IMR-90 (cell line): Measurements from ENCODE around the gene GALNT7. TPM values are rescaled to one million over a fixed set of nuclear protein-coding genes. Genes with fewer than 3 reads are reported as not detected.
A peak's percentile ranks its signal among the peaks of the same experiment; 100 is the strongest.

Experiments
- ATAC-seq: fragments of 200-7000 bp; cut with Tn5 transposase; 2 replicates; pipeline ENCODE4 v1.9.1; 2020; ENCODE audit warnings: low read depth, mild to moderate bottlenecking, moderate library complexity
- BruUV-seq: library from RNA; stranded (reverse); fragments of 400-500 nt; replicated peaks from 2 replicates; lab custom pipeline; 2021; lab: Mats Ljungman, UMichigan
- CTCF ChIA-PET: fragments of 300-600 bp; formaldehyde crosslinking; extraction: SDS; loops from one replicate; lab custom pipeline; 2021; ENCODE audit warnings: antibody characterized with exemption; lab: Yijun Ruan, JAX
- POLR2A ChIA-PET: fragments of 300-600 bp; sonication (Branson Sonifier 250); formaldehyde crosslinking; loops from one replicate; lab custom pipeline; 2022; ENCODE audit warnings: antibody characterized with exemption; ENCODE audit not compliant: unreplicated experiment; lab: Charles Lee
- DNase-seq: peaks from one replicate; pipeline ENCODE4 v3.0.0; 2013
- H2AFZ ChIP-seq: replicated peaks from 2 replicates; pipeline ENCODE3; 2013; ENCODE audit warnings: low read length, mild to moderate bottlenecking; ENCODE audit not compliant: poor library complexity
- H2AK5ac ChIP-seq: 2 replicates; pipeline ENCODE4 v1.6.1; 2013; ENCODE audit warnings: low read depth, low read length, inconsistent platforms
- H2AK9ac ChIP-seq: replicated peaks from 2 replicates; pipeline ENCODE3; 2013; ENCODE audit warnings: mild to moderate bottlenecking, low read depth, low read length, moderate library complexity; ENCODE audit not compliant: poor library complexity
- H2BK120ac ChIP-seq: 2 replicates; pipeline ENCODE4 v1.6.1; 2013; ENCODE audit warnings: low read depth, low read length, inconsistent platforms
- H2BK15ac ChIP-seq: 3 replicates; pipeline ENCODE4 v1.6.1; 2013; ENCODE audit warnings: low read depth, low read length, inconsistent platforms
- H2BK20ac ChIP-seq: 2 replicates; pipeline ENCODE4 v1.6.1; 2013; ENCODE audit warnings: low read depth, mild to moderate bottlenecking, inconsistent platforms, low read length, moderate library complexity
- H2BK5ac ChIP-seq: 2 replicates; pipeline ENCODE4 v1.6.1; 2013; ENCODE audit warnings: mild to moderate bottlenecking, low read depth, low read length, inconsistent platforms; ENCODE audit not compliant: poor library complexity, severe bottlenecking
- H3K14ac ChIP-seq: replicated peaks from 2 replicates; pipeline ENCODE4 v1.6.1; 2013; ENCODE audit warnings: low read depth, low read length, inconsistent platforms
- H3K18ac ChIP-seq: 2 replicates; pipeline ENCODE4 v1.6.1; 2013; ENCODE audit warnings: low read depth, low read length, control low read depth
- H3K23ac ChIP-seq: 2 replicates; pipeline ENCODE4 v1.6.1; 2013; ENCODE audit warnings: low read depth, low read length, inconsistent platforms
- H3K27ac ChIP-seq: 2 replicates; pipeline ENCODE4 v1.5.1; 2013; ENCODE audit warnings: mild to moderate bottlenecking, control low read depth, low read length; ENCODE audit not compliant: insufficient read depth
- H3K27me3 ChIP-seq: 2 replicates; pipeline ENCODE4 v1.6.1; 2013; ENCODE audit warnings: low read length; ENCODE audit not compliant: control insufficient read depth, insufficient read depth
- H3K36me3 ChIP-seq: 2 replicates; pipeline ENCODE4 v1.6.1; 2013; ENCODE audit warnings: low read length, mixed read lengths; ENCODE audit not compliant: control insufficient read depth, insufficient read depth
- H3K4ac ChIP-seq: 2 replicates; pipeline ENCODE4 v1.6.1; 2013; ENCODE audit warnings: low read depth, low read length, inconsistent platforms
- H3K4me1 ChIP-seq: 2 replicates; pipeline ENCODE4 v1.6.1; 2013; ENCODE audit warnings: low read length, mixed read lengths; ENCODE audit not compliant: control insufficient read depth, insufficient read depth
- H3K4me2 ChIP-seq: 2 replicates; pipeline ENCODE4 v1.6.1; 2013; ENCODE audit warnings: low read depth, mild to moderate bottlenecking, control low read depth, low read length, moderate library complexity
- H3K4me3 ChIP-seq: 2 replicates; pipeline ENCODE4 v1.5.1; 2013; ENCODE audit warnings: low read depth, mild to moderate bottlenecking, control low read depth, low read length, moderate library complexity; ENCODE audit not compliant: insufficient read depth
- H3K56ac ChIP-seq: 2 replicates; pipeline ENCODE4 v1.6.1; 2013; ENCODE audit warnings: low read length, inconsistent platforms; ENCODE audit not compliant: insufficient read depth; ENCODE audit errors: extremely low read depth
- H3K79me1 ChIP-seq, 2 experiments: 2 replicates each; pipeline ENCODE4 v1.6.1; 2013; ENCODE audit warnings: low read length in 2 of 2, inconsistent platforms in 1 of 2, low read depth in 1 of 2
- H3K9ac ChIP-seq: 2 replicates; pipeline ENCODE4 v1.6.1; 2013; ENCODE audit warnings: low read depth, low read length, control low read depth
- H3K9me1 ChIP-seq: 2 replicates; pipeline ENCODE4 v1.6.1; 2013; ENCODE audit warnings: low read length, inconsistent platforms; ENCODE audit not compliant: insufficient read depth
- H3K9me3 ChIP-seq: 2 replicates; pipeline ENCODE4 v1.6.1; 2013; ENCODE audit warnings: low read length; ENCODE audit not compliant: control insufficient read depth, insufficient read depth
- H4K20me1 ChIP-seq: 2 replicates; pipeline ENCODE4 v1.6.1; 2013; ENCODE audit warnings: low read length, inconsistent platforms; ENCODE audit not compliant: insufficient read depth
- H4K5ac ChIP-seq: 2 replicates; pipeline ENCODE4 v1.6.1; 2013; ENCODE audit warnings: mild to moderate bottlenecking, low read depth, low read length, control low read depth
- H4K8ac ChIP-seq, 2 experiments: 2 replicates each; pipeline ENCODE4 v1.6.1; 2013; ENCODE audit warnings: low read depth in 2 of 2, low read length in 2 of 2, control low read depth in 1 of 2, inconsistent platforms in 1 of 2
- H4K91ac ChIP-seq: 2 replicates; pipeline ENCODE4 v1.6.1; 2013; ENCODE audit warnings: low read depth, low read length, inconsistent platforms; ENCODE audit not compliant: insufficient read depth
- BHLHE40 ChIP-seq: fragments of 150-350 bp; IDR thresholded peaks from 2 replicates; pipeline ENCODE4 v1.6.1; 2016; ENCODE audit warnings: mild to moderate bottlenecking, low read depth, low read length
- MAZ ChIP-seq: IDR thresholded peaks from 2 replicates; pipeline ENCODE4 v1.6.1; 2012; ENCODE audit warnings: low read depth, mild to moderate bottlenecking, low read length, improper control_type of control experiment, moderate library complexity, borderline replicate concordance
- MXI1 ChIP-seq: IDR thresholded peaks from 2 replicates; pipeline ENCODE4 v1.6.1; 2012; ENCODE audit warnings: low read depth, mild to moderate bottlenecking, low read length, moderate library complexity, borderline replicate concordance
- WGBS, 2 experiments: methylation state at CpG; one replicate each; pipeline versions ENCODE4 v1.1.5 to v1.1.7; 2013; ENCODE audit warnings: missing lambda C conversion rate in 2 of 2; ENCODE audit not compliant: insufficient read length in 1 of 2; ENCODE audit errors: extremely low coverage in 2 of 2; 5-methylcytosine and 5-hydroxymethylcytosine counted together
- dilution Hi-C: fragments of 300-500 bp; cut with HindIII; formaldehyde crosslinking; loops from one replicate; pipeline ENCODE4 v1.14.3; 2018; ENCODE audit warnings: low sequenced_read_pairs; ENCODE audit not compliant: unreplicated experiment
- in situ Hi-C: fragments of 300-500 bp; cut with MboI; formaldehyde crosslinking; loops from 3 replicates; pipeline ENCODE4 v1.14.3; 2019; ENCODE audit warnings: low sequenced_read_pairs, inconsistent platforms, mixed read lengths
- intact Hi-C: fragments of 100-400 bp; cut with micrococcal nuclease; formaldehyde crosslinking; loops from 2 replicates; pipeline ENCODE4 v1.10.0; 2022
- polyA plus RNA-seq, 3 experiments: library from polyadenylated mRNA; depleted of rRNA; stranded (reverse); fragments of >200 nt; gene quantifications; 2 replicates each; pipeline ENCODE4 v1.2.3, GENCODE V29; 2012; ENCODE audit warnings: low replicate concordance in 1 of 3
- total RNA-seq: library from RNA; depleted of rRNA; stranded (reverse); fragments of >200 nt; gene quantifications from 2 replicates; pipeline ENCODE4 v1.2.3, GENCODE V29; 2012

The GALNT7 gene
- total and polyA plus RNA-seq, 2 of the 4 experiments (the other 2 are of a cell fraction): 19.1 to 31.2 TPM

DNA sequence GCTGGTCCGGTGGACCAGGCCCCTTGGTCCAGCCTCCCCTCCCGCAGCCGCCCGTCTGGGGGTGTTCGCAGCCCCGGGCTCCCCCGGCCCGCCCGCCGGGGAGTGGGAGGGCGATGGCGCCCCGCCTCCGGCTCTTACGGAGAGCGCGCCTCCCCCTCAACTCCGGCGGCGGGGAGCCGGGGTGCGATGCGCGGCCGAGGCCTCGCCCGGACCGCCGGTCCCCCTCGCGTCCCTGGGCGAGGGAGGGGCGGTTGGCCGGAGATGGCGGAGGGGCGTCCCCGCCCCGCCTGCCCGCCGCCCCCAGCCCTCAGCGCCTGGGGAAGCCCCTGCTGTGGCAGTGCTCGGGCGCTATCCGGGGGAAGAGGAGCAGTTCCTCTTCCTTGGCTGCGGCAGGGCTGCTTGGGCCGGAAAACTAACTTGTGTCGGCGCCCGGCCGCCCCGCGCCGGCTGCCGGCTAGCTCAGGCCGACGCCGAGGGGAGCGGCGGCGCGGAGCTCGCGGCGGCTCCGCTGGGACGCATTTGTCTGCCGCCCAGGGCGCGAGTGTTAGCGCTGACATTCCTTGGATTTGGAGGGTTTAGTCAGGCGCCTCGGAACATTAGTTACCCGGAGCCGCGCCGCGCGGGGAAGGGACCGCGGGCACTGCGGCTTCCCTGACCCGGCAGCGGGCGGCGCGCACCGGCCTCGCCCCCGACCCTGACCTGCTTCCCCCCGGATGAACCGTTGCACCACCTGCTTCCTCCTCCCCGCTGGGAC is 994 bp downstream of the GALNT7 start:
- Histone ChIP-seq H3K4me1 (peaks cover 2% of the 10 kb centered on the region; the same call in 1 of the 2 replicates), H2AK9ac (peak overlapping the region; percentile 86), H3K4me2 (peak overlapping the region; percentile 92), H2AFZ (peak overlapping the region; percentile 94), H3K4ac (peak overlapping the region; percentile 48; the same call in 1 of the 2 replicates), H2BK15ac (no peak overlapping the region), H3K79me1 (peaks cover 19 to 36% of the 10 kb centered on the region in 2 experiments; a peak in 3 of 4 replicates), H3K18ac (no peak overlapping the region), H3K4me3 (peak overlapping the region; percentile 84), H4K91ac (no peak overlapping the region), H4K20me1 (no peaks in the 10 kb centered on the region; the same call in 1 of the 2 replicates), H4K5ac (no peak overlapping the region), H2BK5ac (peak overlapping the region; percentile 79), H2BK120ac (no peak overlapping the region), H2BK20ac (no peak overlapping the region), H3K23ac (peak overlapping the region; percentile 58), H2AK5ac (no peak overlapping the region), H3K27ac (peak overlapping the region; percentile 65), H3K14ac (peak overlapping the region; percentile 10), H3K9ac (peak overlapping the region; percentile 31), H3K36me3 (no peaks in the 10 kb centered on the region), H3K9me1 (no peaks in the 10 kb centered on the region), H3K56ac (peak overlapping the region; percentile 10; the same call in 1 of the 2 replicates), H4K8ac (no peak overlapping the region; a peak in 1 of 4 replicates), H3K9me3 (no peaks in the 10 kb centered on the region), H3K27me3 (no peaks in the 10 kb centered on the region)
- intact Hi-C loops (loop anchor here (1.0 to 5.0 kb wide), 3 partner anchors 83 to 157 kb away; no protein-coding TSS in a partner anchor), in situ Hi-C loops (no loop called here), dilution Hi-C loops (no loop called here)
- no TSS peak for BruUV-seq
- WGBS, 2 experiments: 0% methylated on average over 17 of the region's 92 CpGs; no CpG with 5 or more reads in 1 of the 2 experiments
- POLR2A ChIA-PET: no interaction called here
- peak; percentile 62 for DNase-seq
- CTCF ChIA-PET: interaction anchor here (1.9 kb wide), 1 partner anchor 146 kb away, joined by 5 read pairs; no protein-coding TSS in a partner anchor
- TF ChIP-seq BHLHE40: no peak
- peak; percentile 14; the same call in 1 of the 2 replicates for TF ChIP-seq MXI1
- TF ChIP-seq MAZ: peak; percentile 48; the same call in 1 of the 2 replicates
- ATAC-seq: peak; percentile 77
